Liver (tissue), 9 donors: ENCODE data around the gene TMEM14A. TPM values are rescaled to one million over a fixed set of nuclear protein-coding genes. Genes with fewer than 3 reads are reported as not detected.
"Not testable (repeated sequence)": the region's sequence is repeated elsewhere in the genome, so short reads cannot be mapped to it uniquely, and the experiment has no call there.

Experiments
- DNase-seq: peaks from one replicate; pipeline ENCODE4 v3.0.0-alpha.2; 2017; ENCODE audit warnings: low spot score
- H3K27ac ChIP-seq, 2 donors: one replicate each; pipeline ENCODE4 v1.7.0; 2013; ENCODE audit warnings: inconsistent platforms in 2 of 2, low read length in 2 of 2, control low read depth in 1 of 2, low read depth in 1 of 2, mild to moderate bottlenecking in 1 of 2
- H3K27me3 ChIP-seq, 4 donors: one replicate each; pipeline versions ENCODE4 v1.6.1 to v1.7.0; 2013; ENCODE audit warnings: low read length in 3 of 4, inconsistent platforms in 1 of 4, mild to moderate bottlenecking in 1 of 4, moderate library complexity in 1 of 4; ENCODE audit not compliant: control insufficient read depth in 4 of 4, insufficient read depth in 4 of 4
- H3K36me3 ChIP-seq, 4 donors: one replicate each; pipeline versions ENCODE4 v1.6.1 to v1.7.0; 2013; ENCODE audit warnings: low read length in 3 of 4, mild to moderate bottlenecking in 3 of 4, low read depth in 1 of 4, moderate library complexity in 1 of 4; ENCODE audit not compliant: control insufficient read depth in 4 of 4, insufficient read depth in 3 of 4
- H3K4me1 ChIP-seq, 4 donors: one replicate each; pipeline versions ENCODE4 v1.6.1 to v1.7.0; 2013; ENCODE audit warnings: low read length in 3 of 4, mild to moderate bottlenecking in 3 of 4, moderate library complexity in 1 of 4; ENCODE audit not compliant: control insufficient read depth in 4 of 4, insufficient read depth in 4 of 4
- H3K4me3 ChIP-seq, 3 donors: one replicate each; pipeline versions ENCODE4 v1.6.1 to v1.7.0; 2013; ENCODE audit warnings: low read length in 3 of 3, control low read depth in 1 of 3, low read depth in 1 of 3, mild to moderate bottlenecking in 1 of 3
- H3K9ac ChIP-seq, 2 donors: one replicate each; pipeline ENCODE4 v1.7.0; 2013; ENCODE audit warnings: low read length in 2 of 2, mild to moderate bottlenecking in 2 of 2, moderate library complexity in 2 of 2, control low read depth in 1 of 2, low read depth in 1 of 2
- H3K9me3 ChIP-seq, 4 donors: one replicate each; pipeline versions ENCODE4 v1.6.1 to v1.7.0; 2013; ENCODE audit warnings: low read length in 3 of 4; ENCODE audit not compliant: control insufficient read depth in 4 of 4
- ATF3 ChIP-seq: IDR thresholded peaks from 2 replicates; pipeline ENCODE4 v1.6.1; 2016; ENCODE audit warnings: antibody characterized with exemption
- CTCF ChIP-seq: fragments of 150-350 bp; IDR thresholded peaks from 2 replicates; pipeline ENCODE4 v1.5.1; 2017; ENCODE audit warnings: improper control_type of control experiment, low read depth, low read length; ENCODE audit not compliant: missing input control
- EGR1 ChIP-seq, 2 donors: IDR thresholded peaks; 2 replicates each; pipeline ENCODE4 v1.6.1; 2016 to 2018; ENCODE audit warnings: antibody characterized with exemption in 2 of 2, low read depth in 2 of 2
- FOXA1 ChIP-seq: IDR thresholded peaks from 2 replicates; pipeline ENCODE4 v1.6.1; 2016; ENCODE audit warnings: antibody characterized with exemption
- FOXA2 ChIP-seq: IDR thresholded peaks from 2 replicates; pipeline ENCODE4 v1.6.1; 2016; ENCODE audit warnings: antibody characterized with exemption
- GABPA ChIP-seq, 2 donors: IDR thresholded peaks in 1 of 2; conservative IDR thresholded peaks in 1 of 2; 2 replicates each; pipeline ENCODE4 v1.6.1; 2016; ENCODE audit warnings: antibody characterized with exemption in 2 of 2, mild to moderate bottlenecking in 1 of 2, moderate library complexity in 1 of 2
- HNF4A ChIP-seq, 2 donors: conservative IDR thresholded peaks; 2 replicates each; pipeline ENCODE4 v1.6.1; 2016; ENCODE audit warnings: antibody characterized with exemption in 2 of 2, mild to moderate bottlenecking in 2 of 2
- HNF4G ChIP-seq: IDR thresholded peaks from 2 replicates; pipeline ENCODE4 v1.6.1; 2016; ENCODE audit warnings: antibody characterized with exemption
- JUND ChIP-seq, 2 donors: IDR thresholded peaks; 2 replicates each; pipeline ENCODE4 v1.6.1; 2016; ENCODE audit warnings: antibody characterized with exemption in 2 of 2
- NR2F2 ChIP-seq: IDR thresholded peaks from 2 replicates; pipeline ENCODE4 v1.6.1; 2016; ENCODE audit warnings: antibody characterized with exemption
- RAD21 ChIP-seq, 2 donors: IDR thresholded peaks; 2 replicates each; pipeline ENCODE4 v1.6.1; 2016; ENCODE audit warnings: antibody characterized with exemption in 2 of 2, mild to moderate bottlenecking in 2 of 2
- REST ChIP-seq: IDR thresholded peaks from 2 replicates; pipeline ENCODE4 v1.6.1; 2016; ENCODE audit warnings: antibody characterized with exemption, mild to moderate bottlenecking
- RXRA ChIP-seq, 2 donors: IDR thresholded peaks; 2 replicates each; pipeline ENCODE4 v1.6.1; 2017 to 2018; ENCODE audit warnings: antibody characterized with exemption in 2 of 2, mild to moderate bottlenecking in 1 of 2
- SP1 ChIP-seq: IDR thresholded peaks from 2 replicates; pipeline ENCODE4 v1.6.1; 2018; ENCODE audit warnings: antibody characterized with exemption, mild to moderate bottlenecking
- TAF1 ChIP-seq: conservative IDR thresholded peaks from 2 replicates; pipeline ENCODE4 v1.6.1; 2016; ENCODE audit warnings: antibody characterized with exemption, mild to moderate bottlenecking
- ZBTB33 ChIP-seq: IDR thresholded peaks from 2 replicates; pipeline ENCODE4 v1.6.1; 2016; ENCODE audit warnings: antibody characterized with exemption
- WGBS: extraction: QIAGEN DNeasy Blood & Tissue Kit; methylation state at CpG from one replicate; pipeline ENCODE4 v1.1.7; 2013; 5-methylcytosine and 5-hydroxymethylcytosine counted together
- polyA plus RNA-seq, 2 donors: library from polyadenylated mRNA; stranded (reverse) in 1 of 2; unstranded in 1 of 2; fragments of 200-250 nt in 1 of 2; fragments of >200 nt in 1 of 2; fragmentation: Nextera tagmentation in 1 of 2; extraction: Ambion mirVana in 1 of 2; gene quantifications; one replicate each; pipeline versions ENCODE4 v1.2.1 to v1.2.3, GENCODE V29; 2013 to 2015
- total RNA-seq, 2 donors: library from RNA; depleted of rRNA; stranded (reverse); fragments of >200 nt; gene quantifications; one replicate each; pipeline ENCODE4 v1.2.3, GENCODE V29; 2014
- TF ChIP-seq, protein P1 (sequence below): IDR thresholded peaks from 2 replicates; pipeline ENCODE4 v1.6.1; 2016; ENCODE audit warnings: antibody characterized with exemption
- donor health status: healthy.
- donor health status: healthy.
- donor health status: healthy.
- donor health status: healthy.
- donor health status: healthy.

Gene TMEM14A
- total and polyA plus RNA-seq, 4 donors = 15.6 to 63.6 (median 22.9) TPM

GRCh38 chr6:52675372-52675771 lies 4.5 kb downstream of the TMEM14A start:
- no peaks in the 10 kb centered on the region for H3K9me3 ChIP-seq
- no peak overlapping the region for H3K27ac ChIP-seq
- peaks cover 0 to 10% (median 7%) of the 10 kb centered on the region in 4 donors for H3K36me3 ChIP-seq
- no peak for DNase-seq
- no peaks in the 10 kb centered on the region for H3K27me3 ChIP-seq
- H3K4me1 ChIP-seq = peaks cover 6 to 25% (median 22%) of the 10 kb centered on the region in 4 donors
- no peak overlapping the region for H3K9ac ChIP-seq
- TF ChIP-seq ZBTB33 = no peak
- no peak for TF ChIP-seq HNF4A (conservative IDR thresholded peaks at IDR 0.05)
- no peak for TF ChIP-seq FOXA2
- TF ChIP-seq, protein P1, sequence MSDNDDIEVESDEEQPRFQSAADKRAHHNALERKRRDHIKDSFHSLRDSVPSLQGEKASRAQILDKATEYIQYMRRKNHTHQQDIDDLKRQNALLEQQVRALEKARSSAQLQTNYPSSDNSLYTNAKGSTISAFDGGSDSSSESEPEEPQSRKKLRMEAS = no peak
- TF ChIP-seq NR2F2 = no peak
- no peak for TF ChIP-seq GABPA (IDR thresholded peaks at IDR 0.05 in 1 of 2, conservative IDR thresholded peaks at IDR 0.05 in 1 of 2)
- no peak for TF ChIP-seq TAF1
- no peak for TF ChIP-seq FOXA1
- no peak for TF ChIP-seq CTCF
- no peak for TF ChIP-seq RXRA (IDR thresholded peaks at IDR 0.05)
- no peak for TF ChIP-seq EGR1 (IDR thresholded peaks at IDR 0.05; ENCODE audit: low read depth in 2 of 2)
- no peak for TF ChIP-seq RAD21 (IDR thresholded peaks at IDR 0.05)
- TF ChIP-seq REST = no peak
- no peak for TF ChIP-seq ATF3
- no peak for TF ChIP-seq JUND (IDR thresholded peaks at IDR 0.05)
- no peak for TF ChIP-seq HNF4G
- no peak for TF ChIP-seq SP1
- WGBS = 100% methylated on average over 1 of the region's 1 CpG
- H3K4me3 ChIP-seq = no peak overlapping the region

DNA sequence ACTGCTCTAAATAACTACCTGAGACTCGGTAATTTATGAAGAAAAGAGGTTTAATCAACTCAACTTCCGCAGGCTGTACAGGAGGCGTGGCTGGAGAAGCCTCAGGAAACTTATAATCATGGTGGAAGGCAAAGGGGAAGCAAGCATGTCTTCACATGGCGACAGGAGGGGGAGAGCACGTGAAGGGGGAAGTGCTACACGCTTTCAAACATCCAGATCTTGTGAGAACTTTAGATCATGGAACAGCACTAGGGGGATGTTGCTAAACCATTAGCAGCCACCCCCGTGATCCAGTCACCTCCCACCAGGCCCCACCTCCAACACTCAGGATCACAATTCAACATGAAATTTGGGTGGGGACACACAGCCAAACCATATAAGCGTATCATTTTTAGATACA lies 5.7 kb downstream of the TMEM14A start:
- WGBS = 88% methylated on average over 8 of the region's 8 CpGs
- not testable (repeated sequence) for H3K9me3 ChIP-seq, H3K27ac ChIP-seq, H3K4me3 ChIP-seq, H3K9ac ChIP-seq, DNase-seq, H3K27me3 ChIP-seq
- Histone ChIP-seq H3K36me3 (peaks cover under 1 to 13% (median 9%) of the 10 kb centered on the region in 4 donors), H3K4me1 (peaks cover 1 to 15% (median 11%) of the 10 kb centered on the region in 4 donors)
